Caki2 (cell line): Measurements from ENCODE around the gene B4GALNT1. TPM values are rescaled to one million over a fixed set of nuclear protein-coding genes. Genes with fewer than 3 reads are reported as not detected.

Source experiments
- DNase-seq: peaks from one replicate; pipeline ENCODE4 v3.0.0-alpha.2; 2015; ENCODE audit warnings: low read depth
- in situ Hi-C: cut with HindIII; loops from 2 replicates; pipeline ENCODE4 v1.10.0; 2016; ENCODE audit warnings: low sequenced_read_pairs, low pct_unique_long_range_greater_than_20kb, mixed read lengths
- total RNA-seq: library from RNA; depleted of rRNA; stranded (reverse); fragments of >200 nt; shearing (Covaris generic); gene quantifications from 2 replicates; pipeline ENCODE4 v1.2.3, GENCODE V29; 2014; ENCODE audit warnings: low replicate concordance

B4GALNT1 gene
- total RNA-seq, 1 experiment from 2014 or later = 64.3 TPM

GRCh38 chr12:57612711-57613426, 20.1 kb downstream of the B4GALNT1 start:
- in situ Hi-C loops = no loop called here
- DNase-seq = no peak

- no peak for DNase-seq
- in situ Hi-C loops = no loop called here
Observed at GRCh38 chr12:57611827-57612710, 20.9 kb downstream of the B4GALNT1 start.

- peak; percentile 55 for DNase-seq
- in situ Hi-C loops = no loop called here
Observed at GRCh38 chr12:57611108-57611826, 21.7 kb downstream of the B4GALNT1 start, which contains the start of gene ARHGEF25. TSS of gene ARHGEF25 (plus strand) at chr12:57611435. CDS start at chr12:57611895, 460 bp downstream.

- no peak for DNase-seq
- in situ Hi-C loops = no loop called here
Observed at GRCh38 chr12:57610554-57611107, 22.4 kb downstream of the B4GALNT1 start.

- DNase-seq = no peak
- in situ Hi-C loops = no loop called here
Observed at GRCh38 chr12:57609781-57610553, 23.0 kb downstream of the B4GALNT1 start.

- in situ Hi-C loops = no loop called here
- no peak for DNase-seq
Observed at GRCh38 chr12:57609101-57609780, 23.8 kb downstream of the B4GALNT1 start.

GRCh38 chr12:57607958-57608663, 24.9 kb downstream of the B4GALNT1 start:
- DNase-seq = no peak
- in situ Hi-C loops = no loop called here

GRCh38 chr12:57606821-57607220, 26.2 kb downstream of the B4GALNT1 start:
- no peak for DNase-seq
- in situ Hi-C loops = no loop called here

GRCh38 chr12:57606399-57606798, 26.6 kb downstream of the B4GALNT1 start:
- in situ Hi-C loops = no loop called here
- no peak for DNase-seq

- in situ Hi-C loops = no loop called here
- DNase-seq = no peak
Observed at GRCh38 chr12:57605811-57606311, 27.1 kb downstream of the B4GALNT1 start.

GRCh38 chr12:57604992-57605810, 27.8 kb downstream of the B4GALNT1 start:
- in situ Hi-C loops = no loop called here

GRCh38 chr12:57604454-57604991, 28.5 kb downstream of the B4GALNT1 start, which contains the start of gene DTX3:
TSS of gene DTX3 (plus strand) at chr12:57604824. CDS start at chr12:57606518, 1,694 bp downstream.
- DNase-seq = no peak

More at GRCh38 chr12:57604992-57605810, 27.8 kb downstream of the B4GALNT1 start:
- DNase-seq = no peak

GRCh38 chr12:57603815-57604453, 29.1 kb downstream of the B4GALNT1 start:
- DNase-seq = peak; percentile 34
- in situ Hi-C loops = no loop called here

More at GRCh38 chr12:57604454-57604991, 28.5 kb downstream of the B4GALNT1 start, which contains the start of gene DTX3:
- in situ Hi-C loops = no loop called here

GRCh38 chr12:57603324-57603723, 29.7 kb downstream of the B4GALNT1 start:
- no peak for DNase-seq
- in situ Hi-C loops = no loop called here

- in situ Hi-C loops = no loop called here
- DNase-seq = no peak
Observed at GRCh38 chr12:57602544-57602943, 30.5 kb downstream of the B4GALNT1 start.
